Mesenchymal stem cell (in vitro differentiated cells and primary cell): ENCODE measurements around the gene PCSK6.

ENCODE experiments used
- DNase-seq: peaks from one replicate; pipeline ENCODE4 v3.0.0-alpha.2; 2013
- H2AFZ ChIP-seq: one replicate; pipeline ENCODE4 v1.6.1; 2013; ENCODE audit warnings: low read depth, mild to moderate bottlenecking, control low read depth, inconsistent platforms, low read length, moderate library complexity
- H2AK5ac ChIP-seq: 2 replicates; pipeline ENCODE4 v1.6.1; 2013; ENCODE audit warnings: low read length, moderate library complexity, mild to moderate bottlenecking, inconsistent platforms; ENCODE audit not compliant: severe bottlenecking
- H2BK120ac ChIP-seq: one replicate; pipeline ENCODE4 v1.6.1; 2013; ENCODE audit warnings: low read depth, mild to moderate bottlenecking, inconsistent platforms, low read length, moderate library complexity
- H2BK12ac ChIP-seq, 2 experiments: one replicate each; pipeline ENCODE4 v1.6.1; 2013; ENCODE audit warnings: inconsistent platforms in 2 of 2, low read length in 2 of 2, mild to moderate bottlenecking in 2 of 2, moderate library complexity in 2 of 2, control low read depth in 1 of 2
- H2BK15ac ChIP-seq: one replicate; pipeline ENCODE4 v1.6.1; 2013; ENCODE audit warnings: mild to moderate bottlenecking, low read depth, inconsistent platforms; ENCODE audit not compliant: poor library complexity, severe bottlenecking
- H2BK5ac ChIP-seq: 2 replicates; pipeline ENCODE4 v1.6.1; 2013; ENCODE audit warnings: low read depth, mild to moderate bottlenecking, low read length, control low read depth, inconsistent platforms; ENCODE audit not compliant: poor library complexity, severe bottlenecking
- H3K14ac ChIP-seq, 2 experiments: one replicate each; pipeline ENCODE4 v1.6.1; 2013; ENCODE audit warnings: inconsistent platforms in 2 of 2, low read length in 2 of 2, control low read depth in 1 of 2, mild to moderate bottlenecking in 1 of 2, moderate library complexity in 1 of 2
- H3K18ac ChIP-seq, 2 experiments: one replicate each; pipeline ENCODE4 v1.6.1; 2013; ENCODE audit warnings: inconsistent platforms in 2 of 2, low read length in 2 of 2, control low read depth in 1 of 2, low read depth in 1 of 2, mild to moderate bottlenecking in 1 of 2
- H3K23ac ChIP-seq, 2 experiments: one replicate each; pipeline ENCODE4 v1.6.1; 2013; ENCODE audit warnings: inconsistent platforms in 2 of 2, low read length in 2 of 2, mild to moderate bottlenecking in 2 of 2, moderate library complexity in 2 of 2, control low read depth in 1 of 2
- H3K27ac ChIP-seq: 2 replicates; pipeline ENCODE4 v1.5.1; 2013; ENCODE audit warnings: mild to moderate bottlenecking, moderate library complexity, low read length, control low read depth, inconsistent platforms; ENCODE audit not compliant: poor library complexity, severe bottlenecking
- H3K27me3 ChIP-seq, 2 experiments: 2 replicates each; pipeline versions ENCODE4 v1.6.1 to v1.7.0; 2013; ENCODE audit warnings: low read length in 2 of 2, mild to moderate bottlenecking in 2 of 2, moderate library complexity in 2 of 2, control low read depth in 1 of 2, inconsistent platforms in 1 of 2; ENCODE audit not compliant: control insufficient read depth in 1 of 2, insufficient read depth in 1 of 2
- H3K36me3 ChIP-seq, 2 experiments: 2 replicates each; pipeline versions ENCODE4 v1.6.1 to v1.7.0; 2013; ENCODE audit warnings: low read length in 2 of 2, control low read depth in 1 of 2, inconsistent platforms in 1 of 2, low read depth in 1 of 2, mild to moderate bottlenecking in 1 of 2; ENCODE audit not compliant: insufficient read depth in 2 of 2, control insufficient read depth in 1 of 2
- H3K4ac ChIP-seq, 2 experiments: one replicate each; pipeline ENCODE4 v1.6.1; 2013; ENCODE audit warnings: inconsistent platforms in 2 of 2, low read length in 2 of 2, mild to moderate bottlenecking in 2 of 2, moderate library complexity in 2 of 2, control low read depth in 1 of 2, low read depth in 1 of 2
- H3K4me1 ChIP-seq: 2 replicates; pipeline ENCODE4 v1.6.1; 2013; ENCODE audit warnings: low read depth, low read length, control low read depth; ENCODE audit not compliant: control insufficient read depth, insufficient read depth
- H3K4me2 ChIP-seq: 2 replicates; pipeline ENCODE4 v1.6.1; 2013; ENCODE audit warnings: low read length, mild to moderate bottlenecking, inconsistent platforms; ENCODE audit not compliant: poor library complexity, severe bottlenecking
- H3K4me3 ChIP-seq, 2 experiments: 2 replicates each; pipeline versions ENCODE4 v1.5.1 to v1.7.0; 2013; ENCODE audit warnings: low read length in 2 of 2, mild to moderate bottlenecking in 2 of 2, control low read depth in 1 of 2, low read depth in 1 of 2; ENCODE audit not compliant: insufficient read depth in 1 of 2
- H3K79me1 ChIP-seq: replicated peaks from 2 replicates; pipeline ENCODE4 v1.6.1; 2013; ENCODE audit warnings: mild to moderate bottlenecking, control low read depth, low read length, inconsistent platforms; ENCODE audit not compliant: poor library complexity, severe bottlenecking
- H3K9ac ChIP-seq: 2 replicates; pipeline ENCODE4 v1.7.0; 2013; ENCODE audit warnings: mild to moderate bottlenecking, low read length, moderate library complexity
- H3K9me3 ChIP-seq: 2 replicates; pipeline ENCODE4 v1.7.0; 2013; ENCODE audit warnings: mild to moderate bottlenecking, low read length; ENCODE audit not compliant: control insufficient read depth
- H4K8ac ChIP-seq: one replicate; pipeline ENCODE4 v1.6.1; 2013; ENCODE audit warnings: inconsistent platforms, mild to moderate bottlenecking, low read length, moderate library complexity
- H4K91ac ChIP-seq: one replicate; pipeline ENCODE4 v1.6.1; 2013; ENCODE audit warnings: mild to moderate bottlenecking, low read length, inconsistent platforms
- WGBS: methylation state at CpG from one replicate; pipeline ENCODE4 v1.1.7; 2013; ENCODE audit warnings: mixed read lengths; 5-methylcytosine and 5-hydroxymethylcytosine counted together

The PCSK6 gene

DNA sequence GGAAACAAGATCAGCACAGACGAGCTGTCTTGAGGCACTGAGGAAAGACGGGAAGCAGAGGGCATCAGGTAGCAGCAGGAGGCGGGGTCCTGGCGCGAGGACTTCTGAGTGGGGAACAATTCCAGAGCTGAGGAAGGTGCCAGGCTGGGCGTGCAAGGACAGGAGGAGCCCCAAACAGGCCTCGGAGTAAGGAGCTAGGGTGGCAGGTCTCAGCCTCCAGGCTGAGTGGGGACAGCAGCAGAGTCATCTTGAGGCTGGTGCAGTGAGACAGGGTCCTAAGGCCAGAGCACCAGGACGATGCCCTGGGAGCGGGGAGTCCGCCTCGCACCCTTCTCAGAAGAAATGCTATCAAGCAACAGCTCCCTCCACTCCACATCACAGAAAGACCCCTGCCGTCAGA, 78.4 kb downstream of the PCSK6 start:
- Histone ChIP-seq H4K91ac (no peak overlapping the region), H3K23ac (no peak overlapping the region), H2AK5ac (no peak overlapping the region), H3K79me1 (no peaks in the 10 kb centered on the region), H2BK120ac (no peak overlapping the region), H2BK5ac (no peak overlapping the region), H3K4ac (no peak overlapping the region), H3K4me2 (no peak overlapping the region), H3K27ac (no peak overlapping the region), H2BK12ac (no peak overlapping the region), H3K27me3 (peaks cover 0 to 18% of the 10 kb centered on the region in 2 experiments), H3K18ac (no peak overlapping the region), H3K14ac (no peak overlapping the region), H3K4me1 (no peaks in the 10 kb centered on the region), H3K4me3 (no peak overlapping the region), H3K36me3 (no peaks in the 10 kb centered on the region), H3K9ac (no peak overlapping the region), H4K8ac (no peak overlapping the region), H2BK15ac (no peak overlapping the region), H3K9me3 (no peaks in the 10 kb centered on the region), H2AFZ (no peak overlapping the region)
- no peak for DNase-seq
- WGBS = 89% methylated on average over 12 of the region's 12 CpGs

DNA sequence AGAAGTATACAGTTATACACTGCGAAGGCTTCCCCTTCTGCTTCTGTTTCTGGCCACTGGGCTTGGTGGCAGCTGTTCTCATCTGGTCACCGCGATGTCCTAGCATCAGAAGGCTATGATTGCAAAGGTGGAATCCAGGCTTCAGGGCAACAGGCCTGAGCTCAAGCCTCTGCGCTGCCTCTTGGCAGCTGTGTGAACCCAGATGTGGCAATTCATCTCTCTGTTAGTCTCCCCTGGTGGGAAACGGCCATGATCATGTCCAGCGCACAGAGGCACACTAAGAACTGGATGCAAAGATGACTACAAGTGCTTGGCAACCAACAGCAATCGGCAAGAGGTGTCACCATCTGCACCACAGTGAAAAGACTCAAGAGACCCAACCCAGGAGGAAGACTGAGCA, 78.9 kb downstream of the PCSK6 start:
- no peak overlapping the region for H3K4ac ChIP-seq
- H3K27me3 ChIP-seq = peaks cover 0 to 18% of the 10 kb centered on the region in 2 experiments
- no peak overlapping the region for H3K4me2 ChIP-seq
- no peak overlapping the region for H4K8ac ChIP-seq
- no peaks in the 10 kb centered on the region for H3K9me3 ChIP-seq
- no peak overlapping the region for H3K4me3 ChIP-seq
- no peaks in the 10 kb centered on the region for H3K36me3 ChIP-seq
- H3K14ac ChIP-seq = no peak overlapping the region
- no peak overlapping the region for H3K9ac ChIP-seq
- no peak overlapping the region for H3K18ac ChIP-seq
- no peak overlapping the region for H4K91ac ChIP-seq
- no peak overlapping the region for H3K27ac ChIP-seq
- H2BK120ac ChIP-seq = no peak overlapping the region
- H3K79me1 ChIP-seq = no peaks in the 10 kb centered on the region
- no peak overlapping the region for H2AFZ ChIP-seq
- H3K23ac ChIP-seq = no peak overlapping the region
- no peak overlapping the region for H2AK5ac ChIP-seq
- H3K4me1 ChIP-seq = no peaks in the 10 kb centered on the region
- DNase-seq = no peak
- no peak overlapping the region for H2BK15ac ChIP-seq
- 83% methylated on average over 7 of the region's 7 CpGs for WGBS
- H2BK12ac ChIP-seq = no peak overlapping the region
- H2BK5ac ChIP-seq = no peak overlapping the region

DNA sequence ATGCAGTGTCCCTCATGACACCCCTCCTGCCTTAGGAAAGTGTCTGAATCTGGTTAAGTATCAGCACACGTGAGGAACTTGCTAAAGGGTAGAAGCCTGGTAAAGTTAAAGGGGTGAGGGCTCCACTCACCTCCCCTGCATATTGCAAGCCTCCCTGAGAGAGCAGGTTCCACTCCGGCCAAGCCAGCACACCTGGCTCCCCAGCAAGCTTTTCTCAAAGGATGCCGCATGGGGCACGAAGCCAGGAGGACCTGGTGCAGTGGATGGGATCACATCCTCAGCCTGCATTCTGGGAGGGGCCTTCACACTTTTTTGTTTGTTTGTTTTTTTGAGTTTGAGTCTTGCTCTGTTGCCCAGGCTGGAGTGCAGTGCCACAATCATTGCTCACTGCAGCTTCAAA, 79.9 kb downstream of the PCSK6 start:
- H3K4me3 ChIP-seq = no peak overlapping the region
- no peaks in the 10 kb centered on the region for H3K9me3 ChIP-seq
- H2AK5ac ChIP-seq = no peak overlapping the region
- H3K18ac ChIP-seq = no peak overlapping the region
- H4K8ac ChIP-seq = no peak overlapping the region
- no peak overlapping the region for H3K4ac ChIP-seq
- no peaks in the 10 kb centered on the region for H3K79me1 ChIP-seq
- H3K14ac ChIP-seq = no peak overlapping the region
- no peaks in the 10 kb centered on the region for H3K36me3 ChIP-seq
- no peaks in the 10 kb centered on the region for H3K4me1 ChIP-seq
- H3K4me2 ChIP-seq = no peak overlapping the region
- DNase-seq = no peak
- no peak overlapping the region for H4K91ac ChIP-seq
- no peak overlapping the region for H2BK15ac ChIP-seq
- H3K27ac ChIP-seq = no peak overlapping the region
- no peak overlapping the region for H2AFZ ChIP-seq
- H2BK12ac ChIP-seq = no peak overlapping the region
- H2BK5ac ChIP-seq = no peak overlapping the region
- H3K9ac ChIP-seq = no peak overlapping the region
- no peak overlapping the region for H2BK120ac ChIP-seq
- peaks cover 0 to 18% of the 10 kb centered on the region in 2 experiments for H3K27me3 ChIP-seq
- 89% methylated on average over 4 of the region's 4 CpGs for WGBS
- H3K23ac ChIP-seq = no peak overlapping the region

DNA sequence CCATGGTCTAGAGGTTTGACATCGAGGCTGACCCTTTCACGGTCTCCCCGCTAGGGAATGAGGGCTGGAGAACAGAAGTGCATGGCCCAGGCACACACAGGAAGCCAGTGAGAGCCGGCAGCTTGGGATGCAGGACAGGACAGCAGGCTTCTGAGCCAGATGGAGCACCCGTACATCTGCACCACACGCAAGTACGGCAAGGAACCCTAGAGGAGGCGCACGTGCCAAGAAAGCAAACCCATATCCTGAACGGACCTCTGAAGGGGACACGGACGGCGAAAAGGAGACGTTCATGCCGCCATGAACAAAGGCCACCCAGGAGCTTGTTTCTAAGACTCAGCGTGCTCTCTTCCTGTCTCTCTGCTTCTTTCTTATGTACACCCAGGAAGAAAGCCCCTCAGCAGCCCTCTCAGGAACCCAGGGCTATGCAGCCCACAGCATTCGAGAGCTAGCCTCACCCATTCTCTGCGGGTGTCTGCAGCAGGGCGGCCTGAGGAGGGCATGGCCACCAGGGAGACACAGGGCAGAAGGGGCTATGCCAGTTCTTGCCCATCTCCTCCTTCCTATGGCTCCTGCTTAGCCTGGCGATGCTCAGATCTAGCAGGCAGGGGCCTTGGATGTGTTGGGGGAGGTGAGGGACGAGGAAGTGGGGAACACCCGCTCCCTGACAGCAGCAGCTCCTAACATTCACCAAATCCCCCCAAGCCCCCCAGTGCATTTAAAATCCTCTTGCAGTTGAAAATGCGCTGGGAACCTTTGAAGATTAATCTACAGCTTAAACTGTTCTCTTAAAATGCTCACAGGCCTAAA, 81.3 kb downstream of the PCSK6 start:
- Histone ChIP-seq H2BK120ac (no peak overlapping the region), H3K36me3 (no peaks in the 10 kb centered on the region), H2AFZ (no peak overlapping the region), H2BK12ac (no peak overlapping the region), H2BK15ac (no peak overlapping the region), H3K14ac (peak overlapping the region in 1 of 2 experiments; percentile 20), H3K9me3 (no peaks in the 10 kb centered on the region), H2BK5ac (no peak overlapping the region), H3K4me2 (no peak overlapping the region), H3K23ac (no peak overlapping the region), H3K18ac (no peak overlapping the region), H4K8ac (no peak overlapping the region), H4K91ac (no peak overlapping the region), H3K27me3 (peaks cover 0 to 18% of the 10 kb centered on the region in 2 experiments), H3K4me3 (peak overlapping the region in 1 of 2 experiments; percentile 38), H3K9ac (no peak overlapping the region), H3K79me1 (no peaks in the 10 kb centered on the region), H3K4me1 (no peaks in the 10 kb centered on the region), H3K27ac (no peak overlapping the region), H3K4ac (no peak overlapping the region), H2AK5ac (no peak overlapping the region)
- no peak for DNase-seq
- WGBS = 88% methylated on average over 23 of the region's 23 CpGs
